Upper lobe of right lung (tissue), 1 donor: ENCODE results near the gene DOK7. TPM values are rescaled to one million over a fixed set of nuclear protein-coding genes. Genes with fewer than 3 reads are reported as not detected.

Source experiments
- ATAC-seq: fragments of 200-7000 bp; cut with Tn5 transposase; one replicate; pipeline ENCODE4 v1.9.1; 2020; ENCODE audit warnings: mild to moderate bottlenecking, moderate library complexity
- DNase-seq: peaks from one replicate; pipeline ENCODE4 v3.0.0-alpha.2; 2020
- H3K27ac ChIP-seq: fragments of 200-600 bp; one replicate; pipeline ENCODE4 v1.8.0; 2022
- H3K27me3 ChIP-seq: fragments of 200-600 bp; one replicate; pipeline ENCODE4 v1.8.0; 2022; ENCODE audit warnings: mild to moderate bottlenecking
- H3K36me3 ChIP-seq: fragments of 200-600 bp; one replicate; pipeline ENCODE4 v1.8.0; 2022
- H3K4me1 ChIP-seq: fragments of 200-600 bp; one replicate; pipeline ENCODE4 v1.8.0; 2022
- H3K4me3 ChIP-seq: fragments of 200-600 bp; one replicate; pipeline ENCODE4 v1.8.0; 2022; ENCODE audit warnings: mild to moderate bottlenecking
- H3K9me3 ChIP-seq: fragments of 200-600 bp; one replicate; pipeline ENCODE4 v1.8.0; 2022
- intact Hi-C: fragments of 100-400 bp; cut with DNase I; formaldehyde crosslinking; loops from one replicate; pipeline ENCODE4 v1.11.0; 2022
- total RNA-seq: library from RNA; stranded (reverse); fragmentation: NEBNext Ultra II Directional; extraction: Animal tissue kit (Norgen Biotek cat#: 25700); gene quantifications from one replicate; pipeline ENCODE4 v1.2.1, GENCODE V29; 2021
- TF ChIP-seq, protein P1 (sequence below): fragments of 200-600 bp; IDR thresholded peaks from one replicate; pipeline ENCODE4 v1.8.0; 2022; ENCODE audit warnings: antibody characterized with exemption
- donor health status: DM: no; HTN: yes; CAD: no; lungs with severe emphysema.

The DOK7 gene
- total RNA-seq, 1 donor from 2014 or later = 3.6 TPM

DNA sequence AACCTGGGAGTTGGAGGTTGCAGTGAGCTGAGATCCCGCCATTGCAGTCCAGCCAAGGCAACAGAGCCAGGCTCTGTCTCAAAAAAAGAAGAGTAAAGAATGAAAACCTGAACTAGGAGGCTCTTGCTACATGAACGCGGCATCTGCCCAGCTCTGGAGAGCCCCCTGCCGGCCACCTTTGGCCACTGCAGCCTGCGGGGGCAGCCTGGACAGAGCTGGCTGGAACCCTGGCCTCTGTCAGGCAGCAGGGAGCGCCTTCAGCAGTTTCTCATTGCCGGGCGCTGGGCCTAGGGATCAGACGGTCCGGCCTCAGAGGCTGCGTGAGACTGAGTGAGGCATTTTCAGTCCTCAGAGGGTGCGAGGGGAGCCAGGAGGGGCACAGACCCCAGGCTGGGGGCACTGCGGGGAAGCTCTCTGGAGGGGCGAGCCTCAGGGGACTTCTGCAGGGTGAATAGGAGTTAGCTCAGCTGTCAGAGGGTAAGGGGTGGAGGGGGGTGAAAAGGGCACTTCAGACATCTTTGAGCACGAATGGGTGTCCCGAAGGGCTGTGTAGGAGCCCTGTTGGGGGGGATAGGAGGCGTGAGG is 17.5 kb downstream of the DOK7 start:
- no peak overlapping the region for H3K27ac ChIP-seq

DNA sequence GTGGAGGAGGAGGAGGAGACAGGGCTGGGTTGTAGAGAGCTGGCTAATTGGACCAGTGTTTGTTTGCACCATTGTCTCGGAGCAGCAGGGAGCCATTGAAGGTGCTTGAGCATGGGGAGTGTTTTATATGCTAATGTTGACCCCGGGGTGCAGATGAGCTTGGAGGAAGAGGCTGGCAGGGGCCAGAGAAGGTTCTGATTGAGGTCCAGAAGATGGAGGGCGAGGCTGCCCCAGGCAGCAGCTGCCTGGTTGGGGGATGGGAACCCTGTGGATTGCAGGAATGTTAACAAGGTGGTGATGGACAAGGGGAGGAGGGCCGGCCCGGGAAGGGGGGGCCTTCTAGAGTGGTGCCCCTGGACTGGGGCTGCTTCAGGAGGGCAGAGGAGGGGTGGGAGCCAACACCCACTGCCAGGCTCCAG is 18.0 kb downstream of the DOK7 start:
- TF ChIP-seq, protein P1, sequence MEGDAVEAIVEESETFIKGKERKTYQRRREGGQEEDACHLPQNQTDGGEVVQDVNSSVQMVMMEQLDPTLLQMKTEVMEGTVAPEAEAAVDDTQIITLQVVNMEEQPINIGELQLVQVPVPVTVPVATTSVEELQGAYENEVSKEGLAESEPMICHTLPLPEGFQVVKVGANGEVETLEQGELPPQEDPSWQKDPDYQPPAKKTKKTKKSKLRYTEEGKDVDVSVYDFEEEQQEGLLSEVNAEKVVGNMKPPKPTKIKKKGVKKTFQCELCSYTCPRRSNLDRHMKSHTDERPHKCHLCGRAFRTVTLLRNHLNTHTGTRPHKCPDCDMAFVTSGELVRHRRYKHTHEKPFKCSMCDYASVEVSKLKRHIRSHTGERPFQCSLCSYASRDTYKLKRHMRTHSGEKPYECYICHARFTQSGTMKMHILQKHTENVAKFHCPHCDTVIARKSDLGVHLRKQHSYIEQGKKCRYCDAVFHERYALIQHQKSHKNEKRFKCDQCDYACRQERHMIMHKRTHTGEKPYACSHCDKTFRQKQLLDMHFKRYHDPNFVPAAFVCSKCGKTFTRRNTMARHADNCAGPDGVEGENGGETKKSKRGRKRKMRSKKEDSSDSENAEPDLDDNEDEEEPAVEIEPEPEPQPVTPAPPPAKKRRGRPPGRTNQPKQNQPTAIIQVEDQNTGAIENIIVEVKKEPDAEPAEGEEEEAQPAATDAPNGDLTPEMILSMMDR = no peak
- ATAC-seq (no peak), DNase-seq (no peak)
- intact Hi-C loops = no loop called here
- Histone ChIP-seq H3K27me3 (peaks cover 40% of the 10 kb centered on the region), H3K4me3 (no peak overlapping the region), H3K27ac (no peak overlapping the region), H3K4me1 (peaks cover 14% of the 10 kb centered on the region), H3K36me3 (no peaks in the 10 kb centered on the region), H3K9me3 (no peaks in the 10 kb centered on the region)

More for the DNA sequence above, 17.5 kb downstream of the DOK7 start:
- DNase-seq (peak; percentile 85), ATAC-seq (peak; percentile 74)
- H3K9me3 ChIP-seq = no peaks in the 10 kb centered on the region
- no peak overlapping the region for H3K4me3 ChIP-seq
- no peaks in the 10 kb centered on the region for H3K36me3 ChIP-seq
- peaks cover 35% of the 10 kb centered on the region for H3K27me3 ChIP-seq
- peaks cover 14% of the 10 kb centered on the region for H3K4me1 ChIP-seq
- TF ChIP-seq, protein P1 = peak; percentile 100
- intact Hi-C loops = no loop called here

DNA sequence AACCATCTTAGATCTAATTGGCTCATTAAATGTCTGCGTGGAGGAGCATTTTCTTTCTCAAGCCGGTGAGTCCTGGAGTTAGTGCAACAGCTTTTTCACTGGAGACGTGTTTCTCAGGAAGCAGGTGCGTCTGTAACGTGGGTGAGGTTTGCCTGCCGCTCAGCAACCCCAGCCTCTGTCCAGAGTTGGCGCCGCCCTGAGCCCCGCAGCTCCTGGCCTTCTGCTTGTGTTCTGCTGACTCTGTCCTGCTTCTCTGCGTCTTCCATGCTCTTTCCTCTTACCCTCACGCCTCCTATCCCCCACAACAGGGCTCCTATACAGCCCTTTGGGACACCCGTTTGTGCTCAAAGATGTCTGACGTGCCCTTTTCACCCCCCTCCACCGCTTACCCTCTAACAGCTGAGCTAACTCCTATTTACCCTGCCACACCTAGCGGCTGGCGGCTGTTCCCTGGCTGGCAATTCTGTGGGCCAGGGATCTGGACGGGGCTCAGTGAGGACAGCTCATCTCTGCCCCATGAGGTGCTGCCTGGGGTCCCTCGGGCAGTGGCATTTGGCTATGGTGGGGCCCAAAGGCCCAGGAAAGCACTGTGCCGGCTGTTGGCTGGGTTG is 18.8 kb downstream of the DOK7 start:
- Histone ChIP-seq H3K27me3 (peaks cover 41% of the 10 kb centered on the region), H3K27ac (no peak overlapping the region)
- DNase-seq = no peak

DNA sequence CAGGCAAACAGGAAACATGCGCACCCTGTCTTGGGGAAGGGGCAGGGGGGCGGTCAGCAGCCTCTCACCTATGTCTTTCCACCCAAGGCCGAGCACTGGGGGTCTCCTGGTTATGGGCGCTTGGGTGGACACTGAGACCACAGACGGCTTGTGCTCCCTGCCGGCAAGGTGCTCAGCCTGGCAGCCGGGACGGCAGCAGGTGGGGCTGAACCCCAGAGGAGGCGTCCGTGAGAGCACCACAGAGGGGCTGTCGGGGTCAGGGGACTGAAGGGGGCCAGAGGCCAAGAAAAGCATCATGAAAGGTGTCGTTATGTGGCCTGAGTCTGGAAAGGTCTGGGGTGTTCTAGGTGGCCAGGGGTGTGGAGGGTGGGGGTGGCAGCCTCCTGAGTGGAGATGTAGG is 19.6 kb downstream of the DOK7 start:
- peaks cover 41% of the 10 kb centered on the region for H3K27me3 ChIP-seq
- peaks cover 14% of the 10 kb centered on the region for H3K4me1 ChIP-seq
- no peak overlapping the region for H3K27ac ChIP-seq

More for the DNA sequence above, 18.8 kb downstream of the DOK7 start:
- H3K9me3 ChIP-seq = no peaks in the 10 kb centered on the region
- TF ChIP-seq, protein P1 = no peak
- no peak overlapping the region for H3K4me3 ChIP-seq
- H3K4me1 ChIP-seq = peaks cover 14% of the 10 kb centered on the region
- H3K36me3 ChIP-seq = no peaks in the 10 kb centered on the region
- no peak for ATAC-seq
- intact Hi-C loops = no loop called here

DNA sequence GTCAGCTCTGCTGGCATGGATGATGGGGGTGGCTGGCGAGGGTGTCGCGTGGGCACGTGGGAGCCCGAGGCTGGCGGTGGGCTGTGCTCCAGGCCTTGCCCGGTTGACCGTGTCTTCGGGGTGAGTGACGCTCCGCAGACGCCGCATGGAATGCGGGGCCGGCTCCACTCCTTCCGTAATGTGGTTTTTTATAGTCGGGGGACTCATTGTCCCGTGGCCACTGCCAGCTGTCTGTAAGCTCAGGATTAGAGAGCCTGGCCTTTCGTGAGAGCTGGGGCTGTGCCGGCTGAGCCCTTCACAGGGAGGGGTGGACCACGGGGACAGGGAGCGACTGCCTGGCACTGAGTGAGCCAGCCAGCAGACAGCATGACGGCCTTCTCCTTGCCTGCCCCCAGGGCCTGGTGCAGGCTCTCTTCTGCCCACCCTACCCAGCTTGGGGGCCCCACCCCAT is 20.4 kb downstream of the DOK7 start:
- DNase-seq = no peak
- ATAC-seq = peak; percentile 0
- Histone ChIP-seq H3K4me3 (no peak overlapping the region), H3K4me1 (peaks cover 14% of the 10 kb centered on the region), H3K27me3 (peaks cover 41% of the 10 kb centered on the region), H3K36me3 (no peaks in the 10 kb centered on the region), H3K27ac (no peak overlapping the region), H3K9me3 (no peaks in the 10 kb centered on the region)
- intact Hi-C loops = no loop called here
- TF ChIP-seq, protein P1 = no peak

More for the DNA sequence above, 19.6 kb downstream of the DOK7 start:
- ATAC-seq (no peak), DNase-seq (no peak)
- H3K36me3 ChIP-seq = no peaks in the 10 kb centered on the region
- TF ChIP-seq, protein P1 = no peak
- intact Hi-C loops = no loop called here
- no peak overlapping the region for H3K4me3 ChIP-seq
- H3K9me3 ChIP-seq = no peaks in the 10 kb centered on the region
